ENCODE results near the gene ARRB2.

GRCh38 chr17:4768298-4768697 is 57.9 kb downstream of the ARRB2 start:
- no peak for TF ChIP-seq EZH2phosphoT487 (IDR thresholded peaks at IDR 0.05; ENCODE audit: insufficient read depth, low read depth)
- no peak for TF ChIP-seq EZH2 (IDR thresholded peaks at IDR 0.05; ENCODE audit: insufficient read depth, poor library complexity, severe bottlenecking)
